Prostate gland (tissue), 2 donors: ENCODE data around the gene AKAP17A.

Experiments
- POLR2A ChIP-seq: fragments of 450-650 bp; IDR thresholded peaks from one replicate; pipeline ENCODE4 v1.6.1; 2016; ENCODE audit warnings: antibody characterized with exemption, mild to moderate bottlenecking
- TF ChIP-seq, protein P1 (sequence below), 4 experiments: fragments of 200-600 bp in 2 of 4; fragments of 450-650 bp in 2 of 4; sonication (generic) in 2 of 4; IDR thresholded peaks; 1 replicate in 3 of 4; 2 replicates in 1 of 4; pipeline ENCODE4 v1.5.1; 2016 to 2019; ENCODE audit warnings: antibody characterized with exemption in 4 of 4, mild to moderate bottlenecking in 2 of 4, moderate library complexity in 2 of 4

- TF ChIP-seq, protein P1, sequence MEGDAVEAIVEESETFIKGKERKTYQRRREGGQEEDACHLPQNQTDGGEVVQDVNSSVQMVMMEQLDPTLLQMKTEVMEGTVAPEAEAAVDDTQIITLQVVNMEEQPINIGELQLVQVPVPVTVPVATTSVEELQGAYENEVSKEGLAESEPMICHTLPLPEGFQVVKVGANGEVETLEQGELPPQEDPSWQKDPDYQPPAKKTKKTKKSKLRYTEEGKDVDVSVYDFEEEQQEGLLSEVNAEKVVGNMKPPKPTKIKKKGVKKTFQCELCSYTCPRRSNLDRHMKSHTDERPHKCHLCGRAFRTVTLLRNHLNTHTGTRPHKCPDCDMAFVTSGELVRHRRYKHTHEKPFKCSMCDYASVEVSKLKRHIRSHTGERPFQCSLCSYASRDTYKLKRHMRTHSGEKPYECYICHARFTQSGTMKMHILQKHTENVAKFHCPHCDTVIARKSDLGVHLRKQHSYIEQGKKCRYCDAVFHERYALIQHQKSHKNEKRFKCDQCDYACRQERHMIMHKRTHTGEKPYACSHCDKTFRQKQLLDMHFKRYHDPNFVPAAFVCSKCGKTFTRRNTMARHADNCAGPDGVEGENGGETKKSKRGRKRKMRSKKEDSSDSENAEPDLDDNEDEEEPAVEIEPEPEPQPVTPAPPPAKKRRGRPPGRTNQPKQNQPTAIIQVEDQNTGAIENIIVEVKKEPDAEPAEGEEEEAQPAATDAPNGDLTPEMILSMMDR (IDR thresholded peaks at IDR 0.05), result no peak
- no peak for TF ChIP-seq POLR2A
These were observed 32.3 kb downstream of the AKAP17A start for GRCh38 chrX:1623691-1624090.
